HepG2 (cell line): ENCODE results near the gene LRRN1. TPM values are rescaled to one million over a fixed set of nuclear protein-coding genes. Genes with fewer than 3 reads are reported as not detected.

Source experiments
- ATAC-seq: fragments of 200-7000 bp; cut with Tn5 transposase; 3 replicates; pipeline ENCODE4 v1.9.1; 2020; ENCODE audit warnings: mild to moderate bottlenecking, moderate library complexity
- BruUV-seq: library from RNA; stranded (reverse); fragments of 400-500 nt; replicated peaks from 2 replicates; lab custom pipeline; 2021; lab: Mats Ljungman, UMichigan
- CTCF ChIA-PET: fragments of 300-600 bp; formaldehyde crosslinking; extraction: SDS; loops from one replicate; lab custom pipeline; 2021; ENCODE audit warnings: low total read pairs, inconsistent platforms, low intra/inter-chr PET ratio; lab: Yijun Ruan, JAX
- POLR2A ChIA-PET: fragments of 350-600 bp; sonication (Branson Sonifier 250); formaldehyde crosslinking; loops from one replicate; lab custom pipeline; 2020; ENCODE audit warnings: antibody characterized with exemption, inconsistent platforms; lab: Yijun Ruan, JAX
- DNase-seq: peaks from one replicate; pipeline ENCODE4 v3.0.0-alpha.2; 2015; ENCODE audit warnings: low spot score
- FAIRE-seq: peaks from 3 replicates; lab custom pipeline; 2011; peaks lifted over from hg19 to GRCh38; lab: Jason Lieb, UNC
- H2AFZ ChIP-seq: one replicate; pipeline ENCODE4 v1.6.1; 2011; ENCODE audit warnings: low read length, inconsistent platforms
- H3K27ac ChIP-seq: fragments of 300-600 bp; 3 replicates; pipeline ENCODE4 v1.8.0; 2011; ENCODE audit warnings: mixed run types, mild to moderate bottlenecking, mixed read lengths, low read length, inconsistent platforms; ENCODE audit not compliant: insufficient read depth; ENCODE audit errors: extremely low read length
- H3K27me3 ChIP-seq, 2 experiments: fragments of 200-600 bp in 1 of 2; 2 replicates in 1 of 2; 3 replicates in 1 of 2; pipeline versions ENCODE4 v1.6.0 to v1.8.0; 2011; ENCODE audit warnings: low read length in 2 of 2, mild to moderate bottlenecking in 2 of 2, moderate library complexity in 2 of 2, inconsistent platforms in 1 of 2; ENCODE audit not compliant: insufficient read depth in 2 of 2, control insufficient read depth in 1 of 2
- H3K36me3 ChIP-seq, 2 experiments: fragments of 200-600 bp in 1 of 2; replicated peaks in 1 of 2; 2 replicates in 1 of 2; 3 replicates in 1 of 2; pipeline versions ENCODE4 v1.5.1 to v1.8.0; 2011; ENCODE audit warnings: low read length in 2 of 2, inconsistent platforms in 1 of 2; ENCODE audit not compliant: insufficient read depth in 2 of 2, control insufficient read depth in 1 of 2
- H3K4me1 ChIP-seq: 2 replicates; pipeline ENCODE4 v1.5.1; 2012; ENCODE audit warnings: low read length, inconsistent platforms; ENCODE audit not compliant: insufficient read depth
- H3K4me2 ChIP-seq: 2 replicates; pipeline ENCODE4 v1.6.0; 2011; ENCODE audit warnings: low read depth, low read length, inconsistent platforms
- H3K4me3 ChIP-seq, 3 experiments: fragments of 200-600 bp in 1 of 3; sonication (generic), shearing (Covaris generic) in 1 of 3; replicated peaks in 1 of 3; 2 replicates each; pipeline ENCODE4 v1.5.1; 2011 to 2016; ENCODE audit warnings: low read length in 3 of 3, inconsistent platforms in 2 of 3, low read depth in 2 of 3, mild to moderate bottlenecking in 2 of 3, control low read depth in 1 of 3, mixed read lengths in 1 of 3; ENCODE audit not compliant: insufficient read depth in 1 of 3
- H3K79me2 ChIP-seq: one replicate; pipeline ENCODE4 v1.6.1; 2011; ENCODE audit warnings: low read length, inconsistent platforms; ENCODE audit not compliant: insufficient read depth
- H3K9ac ChIP-seq: 2 replicates; pipeline ENCODE4 v1.6.0; 2011; ENCODE audit warnings: mild to moderate bottlenecking, low read depth, low read length, inconsistent platforms; ENCODE audit not compliant: insufficient read depth
- H3K9me3 ChIP-seq: 2 replicates; pipeline ENCODE4 v1.5.1; 2012; ENCODE audit warnings: mild to moderate bottlenecking, low read length
- H4K20me1 ChIP-seq: 2 replicates; pipeline ENCODE4 v1.6.0; 2011; ENCODE audit warnings: inconsistent platforms, mild to moderate bottlenecking, low read length, moderate library complexity; ENCODE audit not compliant: insufficient read depth
- CCDC6 ChIP-seq: sonication (generic); formaldehyde crosslinking; IDR thresholded peaks from 2 replicates; pipeline ENCODE4 v1.8.1; 2022; ENCODE audit warnings: mild to moderate bottlenecking, missing genetic modification reagents, moderate library complexity
- HDAC1 ChIP-seq: sonication (generic); formaldehyde crosslinking; IDR thresholded peaks from 2 replicates; pipeline ENCODE4 v1.5.1; 2020; ENCODE audit warnings: mild to moderate bottlenecking, missing genetic modification reagents
- MED1 ChIP-seq: sonication (generic); formaldehyde crosslinking; IDR thresholded peaks from 2 replicates; pipeline ENCODE4 v1.4.0; 2020; ENCODE audit warnings: missing genetic modification reagents
- RAD21 ChIP-seq: fragments of 450-650 bp; formaldehyde crosslinking; IDR thresholded peaks from 2 replicates; pipeline ENCODE4 v1.5.0; 2020; ENCODE audit warnings: mild to moderate bottlenecking
- SCMH1 ChIP-seq: sonication (generic); formaldehyde crosslinking; IDR thresholded peaks from 2 replicates; pipeline ENCODE4 v1.9.0; 2021; ENCODE audit warnings: missing genetic modification reagents, mild to moderate bottlenecking, borderline replicate concordance
- TFDP2 ChIP-seq: sonication (generic); formaldehyde crosslinking; IDR thresholded peaks from 2 replicates; pipeline ENCODE4 v1.4.0; 2020; ENCODE audit warnings: missing genetic modification reagents
- THRA ChIP-seq: sonication (generic); formaldehyde crosslinking; IDR thresholded peaks from 2 replicates; pipeline ENCODE4 v1.4.0; 2020; ENCODE audit warnings: missing genetic modification reagents, borderline replicate concordance
- XRCC5 ChIP-seq: fragments of 200-400 bp; formaldehyde crosslinking; optimal IDR thresholded peaks from 2 replicates; pipeline ENCODE3; 2017; ENCODE audit warnings: mild to moderate bottlenecking, low read length
- ZIK1 ChIP-seq: sonication (generic); formaldehyde crosslinking; IDR thresholded peaks from 2 replicates; pipeline ENCODE4 v1.5.0; 2020; ENCODE audit warnings: mild to moderate bottlenecking, low read depth, missing genetic modification reagents, borderline replicate concordance
- ZNF333 ChIP-seq: sonication (generic); formaldehyde crosslinking; IDR thresholded peaks from 2 replicates; pipeline ENCODE4 v1.4.0; 2020; ENCODE audit warnings: mild to moderate bottlenecking, missing genetic modification reagents, borderline replicate concordance
- ZNF572 ChIP-seq: sonication (generic); formaldehyde crosslinking; IDR thresholded peaks from 2 replicates; pipeline ENCODE4 v1.5.1; 2020; ENCODE audit warnings: mild to moderate bottlenecking, missing genetic modification reagents
- ZNF619 ChIP-seq: sonication (generic); formaldehyde crosslinking; IDR thresholded peaks from 2 replicates; pipeline ENCODE4 v1.4.0; 2020; ENCODE audit warnings: mild to moderate bottlenecking, missing genetic modification reagents
- ZNF704 ChIP-seq: sonication (generic); formaldehyde crosslinking; IDR thresholded peaks from 2 replicates; pipeline ENCODE4 v1.8.1; 2023; ENCODE audit warnings: mild to moderate bottlenecking, inconsistent platforms, moderate library complexity, missing genetic modification reagents, borderline replicate concordance
- ZSCAN5A ChIP-seq: sonication (generic); formaldehyde crosslinking; IDR thresholded peaks from 2 replicates; pipeline ENCODE4 v1.8.0; 2022; ENCODE audit warnings: mild to moderate bottlenecking, missing genetic modification reagents, borderline replicate concordance
- WGBS: methylation state at CpG from one replicate; pipeline ENCODE4 v1.1.6; 2017; ENCODE audit warnings: low lambda C conversion rate; 5-methylcytosine and 5-hydroxymethylcytosine counted together
- in situ Hi-C: cut with HindIII; loops from 2 replicates; pipeline ENCODE4 v1.10.0; 2017; ENCODE audit warnings: low pct_unique_long_range_greater_than_20kb; ENCODE audit not compliant: extremely low pct_ligation_motif_present
- intact Hi-C: fragments of 100-400 bp; cut with micrococcal nuclease; formaldehyde crosslinking; loops from one replicate; pipeline ENCODE4 v1.10.0; 2022; ENCODE audit not compliant: unreplicated experiment
- polyA plus RNA-seq, 8 experiments: library from polyadenylated mRNA; depleted of rRNA in 3 of 8; stranded (reverse) in 7 of 8; unstranded in 1 of 8; fragments of >200 nt; fragmentation: Illumina TruSeq in 4 of 8; extraction: Trizol in 4 of 8; gene quantifications; 2 replicates each; pipeline versions ENCODE4 v1.2.1 to v1.2.3, GENCODE V29; 2011 to 2016; ENCODE audit warnings: low read depth in 4 of 8, missing spikeins in 1 of 8, mixed read lengths in 1 of 8; ENCODE audit not compliant: insufficient read depth in 1 of 8
- total RNA-seq, 5 experiments: library from RNA; depleted of rRNA; stranded (reverse); fragments of >200 nt; fragmentation: Illumina TruSeq; extraction: Trizol; gene quantifications; 2 replicates each; pipeline ENCODE4 v1.2.3, GENCODE V29; 2016; ENCODE audit warnings: low read depth in 1 of 5

LRRN1 gene
- total and polyA plus RNA-seq, 2 of the 13 experiments (the other 11 are each of a cell fraction or from before 2014, with no cell fraction given) = not detected

GRCh38 chr3:3816034-3816433 lies 16.8 kb downstream of the LRRN1 start:
- ChIA-PET CTCF (no interaction called here), POLR2A (no interaction called here)
- no peaks in the 10 kb centered on the region for H3K36me3 ChIP-seq
- no TSS peak for BruUV-seq
- ATAC-seq (no peak), FAIRE-seq (no peak), DNase-seq (no peak)
- H2AFZ ChIP-seq = no peak overlapping the region
- no peaks in the 10 kb centered on the region for H3K79me2 ChIP-seq
- H3K27ac ChIP-seq = no peak overlapping the region
- H4K20me1 ChIP-seq = no peaks in the 10 kb centered on the region
- no peaks in the 10 kb centered on the region for H3K4me1 ChIP-seq
- H3K4me2 ChIP-seq = no peak overlapping the region
- H3K9ac ChIP-seq = no peak overlapping the region
- H3K4me3 ChIP-seq = no peak overlapping the region
- intact Hi-C loops (no loop called here), in situ Hi-C loops (no loop called here)
- no peaks in the 10 kb centered on the region for H3K27me3 ChIP-seq
- WGBS = 4% methylated on average over 1 of the region's 1 CpG
- H3K9me3 ChIP-seq = no peaks in the 10 kb centered on the region
- TF ChIP-seq RAD21 (no peak), ZSCAN5A (CRISPR knock-in tag) (no peak), ZNF333 (CRISPR knock-in tag) (no peak), THRA (CRISPR knock-in tag) (no peak), SCMH1 (CRISPR knock-in tag) (no peak), TFDP2 (CRISPR knock-in tag) (no peak), ZIK1 (no peak), HDAC1 (no peak), MED1 (CRISPR knock-in tag) (no peak), CCDC6 (CRISPR knock-in tag) (no peak), ZNF619 (CRISPR knock-in tag) (no peak), ZNF704 (CRISPR knock-in tag) (no peak), XRCC5 (no peak), ZNF572 (CRISPR knock-in tag) (no peak)
